ENCODE data around the gene CDC25A. TPM values are rescaled to one million over a fixed set of nuclear protein-coding genes. Genes with fewer than 3 reads are reported as not detected.

CDC25A gene
- total and polyA plus RNA-seq, 2 of the 13 experiments (the other 11 are each of a cell fraction or from before 2014, with no cell fraction given), result 7.9 to 45.4 TPM

DNA sequence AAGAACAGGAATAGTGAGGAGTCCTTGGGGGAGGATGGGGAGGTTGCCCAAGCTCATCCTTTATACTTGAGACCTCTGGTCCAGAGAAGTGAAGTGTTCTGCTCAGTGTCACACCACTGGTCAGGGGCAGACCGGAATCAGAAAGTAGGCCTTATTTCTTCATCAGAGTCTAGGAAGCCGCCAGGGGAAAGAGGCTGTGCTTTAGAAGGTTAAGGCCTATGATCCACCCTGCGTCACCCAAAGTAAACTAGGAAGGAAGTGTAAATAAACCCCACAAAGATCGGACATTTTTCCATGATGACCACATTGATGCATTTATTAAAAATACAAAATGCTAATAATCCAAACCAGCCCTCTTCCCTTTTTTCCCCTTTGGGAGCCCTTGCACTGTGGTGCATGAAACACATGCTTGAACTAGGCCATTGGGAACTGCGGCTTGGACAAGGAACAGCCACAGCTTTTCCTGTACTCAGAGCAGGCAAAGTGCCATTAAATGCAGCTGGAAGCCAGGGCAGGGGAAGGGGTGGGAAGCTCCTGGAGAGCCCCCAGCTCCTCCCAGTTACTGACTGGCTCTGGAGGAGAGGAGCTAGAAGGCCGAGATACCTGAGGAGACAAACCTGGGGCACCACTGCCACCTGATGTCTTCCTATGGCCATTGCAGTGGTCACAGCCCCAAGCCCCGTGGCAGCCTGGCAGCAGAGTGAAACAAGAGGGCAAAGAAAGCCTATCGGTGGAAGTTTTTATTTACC, 37.0 kb downstream of the CDC25A start (continued):
- TF ChIP-seq, protein P1, sequence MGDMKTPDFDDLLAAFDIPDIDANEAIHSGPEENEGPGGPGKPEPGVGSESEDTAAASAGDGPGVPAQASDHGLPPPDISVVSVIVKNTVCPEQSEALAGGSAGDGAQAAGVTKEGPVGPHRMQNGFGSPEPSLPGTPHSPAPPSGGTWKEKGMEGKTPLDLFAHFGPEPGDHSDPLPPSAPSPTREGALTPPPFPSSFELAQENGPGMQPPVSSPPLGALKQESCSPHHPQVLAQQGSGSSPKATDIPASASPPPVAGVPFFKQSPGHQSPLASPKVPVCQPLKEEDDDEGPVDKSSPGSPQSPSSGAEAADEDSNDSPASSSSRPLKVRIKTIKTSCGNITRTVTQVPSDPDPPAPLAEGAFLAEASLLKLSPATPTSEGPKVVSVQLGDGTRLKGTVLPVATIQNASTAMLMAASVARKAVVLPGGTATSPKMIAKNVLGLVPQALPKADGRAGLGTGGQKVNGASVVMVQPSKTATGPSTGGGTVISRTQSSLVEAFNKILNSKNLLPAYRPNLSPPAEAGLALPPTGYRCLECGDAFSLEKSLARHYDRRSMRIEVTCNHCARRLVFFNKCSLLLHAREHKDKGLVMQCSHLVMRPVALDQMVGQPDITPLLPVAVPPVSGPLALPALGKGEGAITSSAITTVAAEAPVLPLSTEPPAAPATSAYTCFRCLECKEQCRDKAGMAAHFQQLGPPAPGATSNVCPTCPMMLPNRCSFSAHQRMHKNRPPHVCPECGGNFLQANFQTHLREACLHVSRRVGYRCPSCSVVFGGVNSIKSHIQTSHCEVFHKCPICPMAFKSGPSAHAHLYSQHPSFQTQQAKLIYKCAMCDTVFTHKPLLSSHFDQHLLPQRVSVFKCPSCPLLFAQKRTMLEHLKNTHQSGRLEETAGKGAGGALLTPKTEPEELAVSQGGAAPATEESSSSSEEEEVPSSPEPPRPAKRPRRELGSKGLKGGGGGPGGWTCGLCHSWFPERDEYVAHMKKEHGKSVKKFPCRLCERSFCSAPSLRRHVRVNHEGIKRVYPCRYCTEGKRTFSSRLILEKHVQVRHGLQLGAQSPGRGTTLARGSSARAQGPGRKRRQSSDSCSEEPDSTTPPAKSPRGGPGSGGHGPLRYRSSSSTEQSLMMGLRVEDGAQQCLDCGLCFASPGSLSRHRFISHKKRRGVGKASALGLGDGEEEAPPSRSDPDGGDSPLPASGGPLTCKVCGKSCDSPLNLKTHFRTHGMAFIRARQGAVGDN (CRISPR knock-in tag; IDR thresholded peaks at IDR 0.05), result peak; percentile 47; the same call in 1 of the 2 replicates
- TF ChIP-seq, protein P2, sequence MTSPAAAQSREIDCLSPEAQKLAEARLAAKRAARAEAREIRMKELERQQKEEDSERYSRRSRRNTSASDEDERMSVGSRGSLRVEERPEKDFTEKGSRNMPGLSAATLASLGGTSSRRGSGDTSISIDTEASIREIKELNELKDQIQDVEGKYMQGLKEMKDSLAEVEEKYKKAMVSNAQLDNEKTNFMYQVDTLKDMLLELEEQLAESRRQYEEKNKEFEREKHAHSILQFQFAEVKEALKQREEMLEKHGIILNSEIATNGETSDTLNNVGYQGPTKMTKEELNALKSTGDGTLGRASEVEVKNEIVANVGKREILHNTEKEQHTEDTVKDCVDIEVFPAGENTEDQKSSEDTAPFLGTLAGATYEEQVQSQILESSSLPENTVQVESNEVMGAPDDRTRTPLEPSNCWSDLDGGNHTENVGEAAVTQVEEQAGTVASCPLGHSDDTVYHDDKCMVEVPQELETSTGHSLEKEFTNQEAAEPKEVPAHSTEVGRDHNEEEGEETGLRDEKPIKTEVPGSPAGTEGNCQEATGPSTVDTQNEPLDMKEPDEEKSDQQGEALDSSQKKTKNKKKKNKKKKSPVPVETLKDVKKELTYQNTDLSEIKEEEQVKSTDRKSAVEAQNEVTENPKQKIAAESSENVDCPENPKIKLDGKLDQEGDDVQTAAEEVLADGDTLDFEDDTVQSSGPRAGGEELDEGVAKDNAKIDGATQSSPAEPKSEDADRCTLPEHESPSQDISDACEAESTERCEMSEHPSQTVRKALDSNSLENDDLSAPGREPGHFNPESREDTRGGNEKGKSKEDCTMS (CRISPR knock-in tag; conservative IDR thresholded peaks at IDR 0.05), result no peak
- TF ChIP-seq ARHGAP35 (CRISPR knock-in tag; IDR thresholded peaks at IDR 0.05; ENCODE audit: borderline replicate concordance) (no peak), KAT8 (CRISPR knock-in tag; IDR thresholded peaks at IDR 0.05) (peak; percentile 13; the same call in 1 of the 2 replicates), KDM6A (CRISPR knock-in tag; IDR thresholded peaks at IDR 0.05; ENCODE audit: low read depth) (no peak), STAG1 (CRISPR knock-in tag; IDR thresholded peaks at IDR 0.05) (peak; percentile 98), KLF11 (CRISPR knock-in tag; IDR thresholded peaks at IDR 0.05) (no peak), ZNF572 (CRISPR knock-in tag; IDR thresholded peaks at IDR 0.05) (0 out of 2 replicates have a peak, but pooled peaks have one; percentile 47), ZNF33B (CRISPR knock-in tag; IDR thresholded peaks at IDR 0.05) (0 out of 2 replicates have a peak, but pooled peaks have one; percentile 33), KLF15 (CRISPR knock-in tag; IDR thresholded peaks at IDR 0.05; ENCODE audit: borderline replicate concordance) (no peak), ZNF850 (CRISPR knock-in tag; conservative IDR thresholded peaks at IDR 0.05) (no peak), NFIB (CRISPR knock-in tag; IDR thresholded peaks at IDR 0.05; ENCODE audit: borderline replicate concordance) (no peak), THAP11 (CRISPR knock-in tag; IDR thresholded peaks at IDR 0.05) (0 out of 2 replicates have a peak, but pooled peaks have one; percentile 18), ZNF619 (CRISPR knock-in tag; IDR thresholded peaks at IDR 0.05) (peak; percentile 79; the same call in 1 of the 2 replicates), ZFP1 (CRISPR knock-in tag; IDR thresholded peaks at IDR 0.05) (0 out of 2 replicates have a peak, but pooled peaks have one; percentile 22), ZNF891 (CRISPR knock-in tag; IDR thresholded peaks at IDR 0.05) (peak; percentile 70; the same call in 1 of the 2 replicates), NFYC (CRISPR knock-in tag; IDR thresholded peaks at IDR 0.05) (no peak)
- TF ChIP-seq, protein P3, sequence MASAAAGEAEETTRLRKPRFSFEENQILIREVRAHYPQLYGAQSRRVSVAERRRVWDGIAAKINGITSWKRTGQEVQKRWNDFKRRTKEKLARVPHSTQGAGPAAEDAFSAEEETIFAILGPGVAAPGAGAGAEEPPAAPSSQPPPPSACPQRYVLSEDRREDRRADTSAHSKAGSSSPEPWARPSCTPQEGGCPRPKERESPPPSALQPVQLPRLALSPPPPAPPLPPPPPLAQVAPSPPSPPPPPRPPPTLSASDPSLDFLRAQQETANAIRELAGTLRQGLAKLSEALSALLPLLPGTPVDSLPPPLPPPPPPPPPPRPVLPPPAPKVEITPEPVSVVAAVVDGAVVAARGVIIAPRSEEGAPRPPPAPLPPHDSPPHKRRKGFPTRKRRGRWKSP (CRISPR knock-in tag; IDR thresholded peaks at IDR 0.05), result peak; percentile 54; the same call in 1 of the 2 replicates
- TF ChIP-seq, protein P4, sequence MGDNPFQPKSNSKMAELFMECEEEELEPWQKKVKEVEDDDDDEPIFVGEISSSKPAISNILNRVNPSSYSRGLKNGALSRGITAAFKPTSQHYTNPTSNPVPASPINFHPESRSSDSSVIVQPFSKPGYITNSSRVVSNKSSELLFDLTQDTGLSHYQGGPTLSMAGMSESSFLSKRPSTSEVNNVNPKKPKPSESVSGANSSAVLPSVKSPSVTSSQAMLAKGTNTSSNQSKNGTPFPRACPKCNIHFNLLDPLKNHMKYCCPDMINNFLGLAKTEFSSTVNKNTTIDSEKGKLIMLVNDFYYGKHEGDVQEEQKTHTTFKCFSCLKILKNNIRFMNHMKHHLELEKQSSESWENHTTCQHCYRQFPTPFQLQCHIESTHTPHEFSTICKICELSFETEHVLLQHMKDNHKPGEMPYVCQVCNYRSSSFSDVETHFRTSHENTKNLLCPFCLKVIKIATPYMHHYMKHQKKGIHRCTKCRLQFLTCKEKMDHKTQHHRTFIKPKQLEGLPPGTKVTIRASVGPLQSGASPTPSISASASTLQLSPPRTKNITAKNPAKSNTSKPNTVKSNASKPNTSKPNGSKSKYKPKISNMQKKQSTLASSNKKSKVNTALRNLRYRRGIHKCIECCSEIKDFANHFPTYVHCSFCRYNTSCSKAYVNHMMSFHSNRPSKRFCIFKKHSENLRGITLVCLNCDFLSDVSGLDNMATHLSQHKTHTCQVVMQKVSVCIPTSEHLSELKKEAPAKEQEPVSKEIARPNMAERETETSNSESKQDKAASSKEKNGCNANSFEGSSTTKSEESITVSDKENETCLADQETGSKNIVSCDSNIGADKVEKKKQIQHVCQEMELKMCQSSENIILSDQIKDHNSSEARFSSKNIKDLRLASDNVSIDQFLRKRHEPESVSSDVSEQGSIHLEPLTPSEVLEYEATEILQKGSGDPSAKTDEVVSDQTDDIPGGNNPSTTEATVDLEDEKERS (CRISPR knock-in tag; IDR thresholded peaks at IDR 0.05), result 0 out of 2 replicates have a peak, but pooled peaks have one; percentile 55
